Measurements from ENCODE around the gene COPA.
"Not testable (repeated sequence)": the region's sequence is repeated elsewhere in the genome, so short reads cannot be mapped to it uniquely, and the experiment has no call there.

Gene COPA

DNA sequence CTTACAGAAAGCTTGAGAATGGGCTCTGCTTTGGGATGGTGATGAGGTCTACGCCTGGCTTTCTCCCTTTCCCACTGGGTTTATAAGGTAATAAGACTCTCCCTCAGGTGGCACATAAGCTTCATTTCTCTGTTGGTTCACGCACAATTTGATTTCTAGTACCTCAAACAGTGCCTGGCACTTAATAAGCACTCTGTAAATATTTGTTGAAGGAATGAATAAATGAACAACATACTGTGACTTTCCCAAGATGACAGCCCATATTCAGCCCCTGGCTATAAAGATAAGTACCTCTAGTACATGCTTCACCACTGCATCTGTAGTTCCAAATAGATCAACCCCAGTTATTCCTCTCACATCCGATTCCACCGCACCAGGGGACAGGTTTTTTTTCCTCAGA is 17.8 kb downstream of the COPA start:
- DNase-seq, result no peak

GRCh38 chr1:160322831-160323230 is 20.2 kb downstream of the COPA start:
- DNase-seq, result no peak

- no peak for DNase-seq
Measured at GRCh38 chr1:160315359-160315758, 27.7 kb downstream of the COPA start.

DNA sequence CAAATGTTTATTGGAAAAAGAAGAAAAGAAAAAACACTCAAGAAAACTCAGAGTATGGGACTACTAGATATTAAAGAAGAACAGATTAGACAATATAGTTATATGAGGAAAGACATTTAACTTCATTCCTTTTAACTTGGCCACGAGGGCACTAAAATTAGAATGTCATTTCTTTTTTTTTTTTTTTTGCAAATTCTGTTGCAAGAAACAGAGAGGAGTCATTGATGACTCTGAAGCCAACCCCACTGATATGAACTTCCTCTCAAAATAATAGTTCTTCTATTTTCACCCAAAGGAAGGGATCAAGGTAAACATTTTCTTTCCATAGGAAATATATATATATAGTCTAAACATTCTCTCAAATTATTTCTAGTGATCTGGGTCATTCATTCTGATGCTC is 33.5 kb downstream of the COPA start:
- DNase-seq, result no peak

DNA sequence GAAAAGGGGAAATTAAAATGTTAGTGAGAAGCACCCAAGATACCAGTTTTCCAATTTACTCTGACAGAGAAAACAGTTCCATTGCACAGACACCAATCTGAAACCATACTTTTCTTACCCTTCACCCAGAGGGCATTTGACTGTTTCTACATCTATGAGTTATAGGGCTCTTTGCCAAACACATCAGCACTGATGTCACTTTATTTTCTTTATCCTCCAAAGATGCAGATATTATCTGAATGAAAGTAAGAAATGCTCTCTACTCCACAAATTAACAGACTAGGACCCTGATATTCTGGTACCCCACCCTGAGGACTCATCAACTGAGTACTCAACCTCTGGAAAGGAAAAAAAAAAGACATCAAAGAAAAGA is 33.9 kb downstream of the COPA start:
- no peak for DNase-seq

DNA sequence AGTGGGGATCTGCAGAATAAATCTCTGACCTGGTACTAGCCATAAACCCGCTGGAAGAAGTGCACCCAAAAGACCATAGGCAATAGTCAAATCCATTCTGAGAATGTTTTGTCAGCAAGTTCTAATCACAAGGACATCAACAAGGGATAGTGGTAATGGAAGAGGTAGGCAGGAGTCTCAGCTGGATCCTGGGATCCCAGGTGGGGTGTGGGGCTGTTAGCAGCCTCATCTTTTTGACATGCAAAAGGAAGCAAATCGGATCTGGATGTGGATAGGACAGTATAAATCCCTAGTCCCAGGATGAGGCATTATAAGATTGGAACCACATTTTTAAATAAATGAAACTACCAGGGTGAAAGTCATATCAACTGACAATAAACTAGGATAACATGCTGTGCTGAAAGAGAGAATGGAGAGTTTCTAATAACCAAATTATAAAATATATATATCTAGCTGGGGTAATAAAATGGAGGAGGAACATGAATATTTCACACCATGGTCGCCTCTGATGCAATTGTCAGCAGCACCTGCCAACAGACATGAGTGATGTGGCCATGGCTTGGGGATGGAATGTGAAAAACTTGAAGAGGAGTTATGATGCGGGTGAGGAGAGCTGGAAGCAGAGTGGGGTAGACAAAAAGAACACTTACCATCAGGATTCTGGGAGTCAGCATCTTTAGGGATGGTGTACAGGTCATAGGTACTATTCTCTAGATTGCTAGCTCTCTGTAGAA is 34.4 kb downstream of the COPA start:
- DNase-seq, result no peak

GRCh38 chr1:160307118-160307791 is 35.8 kb downstream of the COPA start:
- no peak for DNase-seq

- no peak for DNase-seq
Measured at GRCh38 chr1:160300173-160300572, 42.9 kb downstream of the COPA start.

GRCh38 chr1:160296036-160296435 is 47.0 kb downstream of the COPA start:
- DNase-seq, result no peak

GRCh38 chr1:160293020-160293968 is 49.8 kb downstream of the COPA start:
- DNase-seq, result no peak

- no peak for DNase-seq
Measured at GRCh38 chr1:160291248-160292220, 51.5 kb downstream of the COPA start.

GRCh38 chr1:160287769-160288168 is 55.3 kb downstream of the COPA start:
- not testable (repeated sequence) for DNase-seq

DNA sequence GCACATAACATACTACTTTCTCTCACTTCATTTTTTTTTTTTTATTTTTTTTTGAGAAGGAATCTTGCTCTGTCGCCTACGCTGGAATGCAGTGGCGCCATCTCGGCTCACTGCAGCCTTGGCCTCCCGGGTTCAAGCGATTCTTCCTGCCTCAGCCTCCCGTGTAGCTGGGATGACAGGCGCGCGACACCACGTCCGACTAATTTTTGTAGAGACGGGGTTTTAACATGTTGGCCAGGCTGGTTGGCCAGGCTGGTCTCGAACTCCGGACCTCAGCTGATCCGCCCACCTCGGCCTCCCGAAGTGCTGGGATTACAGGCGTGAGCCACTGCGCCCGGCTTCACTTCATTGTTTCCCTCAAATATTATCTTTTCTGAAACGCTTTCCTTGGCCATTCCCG is 57.5 kb downstream of the COPA start:
- no peak for DNase-seq

- DNase-seq, result peak; percentile 60
Measured at GRCh38 chr1:160284782-160285344, 58.2 kb downstream of the COPA start, which contains the start of gene PEX19. PEX19 (minus strand) TSS chr1:160285133; CDS start chr1:160285124, 9 bp downstream.

- no peak for DNase-seq
Measured at GRCh38 chr1:160284220-160284781, 58.7 kb downstream of the COPA start.

DNA sequence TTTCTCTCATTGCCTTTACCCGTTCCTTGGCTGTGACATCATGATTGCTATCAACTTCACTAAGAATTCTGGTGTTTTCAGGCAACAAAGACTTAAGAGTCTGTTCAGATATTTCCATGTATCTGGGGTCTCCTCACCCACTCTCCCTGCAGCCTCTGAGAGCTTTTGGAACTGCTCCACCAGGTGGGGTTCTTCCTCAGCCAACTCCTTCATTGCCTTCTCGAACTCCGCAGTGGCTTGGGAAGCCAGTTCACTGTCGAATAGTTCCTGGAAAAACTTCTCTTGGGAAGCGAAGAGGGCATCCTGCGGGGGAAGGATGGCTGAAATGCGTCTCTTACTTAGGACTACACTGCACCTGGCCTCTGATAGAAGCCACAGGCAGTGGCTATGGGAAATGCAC is 60.2 kb downstream of the COPA start:
- DNase-seq, result no peak

DNA sequence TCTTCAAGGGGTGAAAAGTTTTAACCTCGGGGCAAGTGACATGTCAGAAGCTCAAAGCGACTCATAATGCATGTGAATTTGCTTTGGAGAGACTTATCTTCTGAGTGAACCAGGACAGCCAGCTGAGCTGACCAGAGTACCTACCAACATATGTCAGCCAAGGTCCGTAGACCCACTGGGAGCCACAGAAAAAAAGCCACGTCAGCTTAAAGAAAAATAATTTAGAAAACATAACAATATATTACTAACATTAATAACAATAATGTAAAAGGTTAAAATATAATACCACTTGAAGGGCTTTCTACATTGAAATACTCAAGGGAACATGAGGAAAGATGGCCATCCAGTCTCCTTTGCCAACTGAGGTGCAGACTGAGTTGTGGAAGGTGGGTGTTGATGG is 65.1 kb downstream of the COPA start:
- DNase-seq, result no peak

- DNase-seq, result no peak
Measured at GRCh38 chr1:160277330-160277729, 65.7 kb downstream of the COPA start.

DNA sequence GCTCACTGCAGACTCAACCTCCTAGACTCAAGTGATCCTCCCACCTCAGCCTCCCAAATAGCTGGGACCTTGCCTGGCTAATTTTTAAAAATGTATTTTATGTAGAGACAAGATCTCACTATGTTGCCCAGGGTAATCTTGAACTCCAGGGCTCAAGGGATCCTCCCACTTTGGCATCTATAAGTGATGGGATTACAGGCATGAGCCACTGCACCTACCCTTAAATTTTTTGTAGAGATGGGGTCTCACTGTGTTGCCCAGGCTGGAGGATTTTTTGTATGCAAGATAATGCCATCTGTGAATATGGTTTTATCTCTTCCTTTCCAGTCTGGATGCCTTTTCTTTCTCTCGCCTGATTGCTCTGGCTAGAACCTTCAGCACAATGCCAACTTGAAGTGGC is 72.0 kb downstream of the COPA start:
- DNase-seq, result no peak

- no peak for DNase-seq
Measured at GRCh38 chr1:160267284-160267991, 75.6 kb downstream of the COPA start.

DNA sequence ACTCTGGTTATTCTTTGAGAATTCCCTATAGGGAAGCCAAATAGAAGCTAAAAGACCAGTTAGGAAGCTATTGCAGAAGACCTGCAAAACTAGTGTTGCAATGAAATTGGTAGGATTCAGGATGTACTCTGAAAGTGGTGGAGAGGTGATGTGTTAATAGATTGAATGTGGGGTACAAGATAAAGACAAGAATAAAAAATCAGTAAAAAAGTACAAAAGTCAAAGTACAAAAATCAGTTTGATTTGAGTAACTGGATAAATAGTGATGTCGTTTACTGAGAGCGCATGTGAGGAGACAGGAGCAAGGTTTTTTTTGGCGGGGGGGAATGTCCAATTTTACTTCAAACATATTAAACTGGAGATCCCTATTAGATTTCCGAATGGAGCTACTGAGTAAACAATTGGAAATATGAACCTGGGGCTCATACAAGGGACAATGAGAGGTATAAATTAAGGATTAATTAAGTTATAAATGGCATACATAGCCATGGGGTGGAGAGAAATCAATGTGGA is 78.2 kb downstream of the COPA start:
- no peak for DNase-seq
